ENCODE measurements around the gene GJA10.

GJA10 gene

GRCh38 chr6:89941031-89941762, 46.9 kb downstream of the GJA10 start:
- Histone ChIP-seq H2AK5ac (ENCODE audit: low read length, severe bottlenecking) (no peak overlapping the region), H3K14ac (ENCODE audit: low read length in 2 of 2) (no peak overlapping the region), H2AFZ (ENCODE audit: low read depth, low read length) (no peak overlapping the region), H3K36me3 (ENCODE audit: control insufficient read depth in 1 of 2, insufficient read depth in 2 of 2, low read depth in 1 of 2, low read length in 2 of 2) (no peaks in the 10 kb centered on the region), H3K79me1 (replicated peaks; ENCODE audit: low read length, poor library complexity, severe bottlenecking) (no peaks in the 10 kb centered on the region), H3K4ac (ENCODE audit: low read depth in 1 of 2, low read length in 2 of 2) (no peak overlapping the region), H3K9ac (ENCODE audit: low read length) (peak overlapping the region; percentile 33), H4K91ac (ENCODE audit: low read length) (no peak overlapping the region), H3K4me1 (ENCODE audit: control insufficient read depth, insufficient read depth, low read depth, low read length) (no peaks in the 10 kb centered on the region), H3K4me3 (ENCODE audit: insufficient read depth in 1 of 2, low read depth in 1 of 2, low read length in 2 of 2) (no peak overlapping the region), H2BK5ac (ENCODE audit: low read depth, low read length, poor library complexity, severe bottlenecking) (no peak overlapping the region), H2BK120ac (ENCODE audit: low read depth, low read length) (no peak overlapping the region), H3K27me3 (ENCODE audit: control insufficient read depth in 1 of 2, insufficient read depth in 1 of 2, low read length in 2 of 2) (peaks cover 4 to 12% of the 10 kb centered on the region in 2 experiments), H3K4me2 (ENCODE audit: low read length, poor library complexity, severe bottlenecking) (no peak overlapping the region), H2BK15ac (ENCODE audit: low read depth, poor library complexity, severe bottlenecking) (no peak overlapping the region), H2BK12ac (ENCODE audit: low read length in 2 of 2) (no peak overlapping the region), H3K18ac (ENCODE audit: low read depth in 1 of 2, low read length in 2 of 2) (no peak overlapping the region), H4K8ac (ENCODE audit: low read length) (no peak overlapping the region), H3K27ac (ENCODE audit: low read length, poor library complexity, severe bottlenecking) (no peak overlapping the region), H3K9me3 (ENCODE audit: control insufficient read depth, low read length) (no peaks in the 10 kb centered on the region), H3K23ac (ENCODE audit: low read length in 2 of 2) (no peak overlapping the region)
- WGBS = 95% methylated on average over 13 of the region's 15 CpGs
- no peak for DNase-seq

- H3K79me1 ChIP-seq (replicated peaks; ENCODE audit: low read length, poor library complexity, severe bottlenecking) = no peaks in the 10 kb centered on the region
- no peak overlapping the region for H2BK120ac ChIP-seq (ENCODE audit: low read depth, low read length)
- 92% methylated on average over 6 of the region's 6 CpGs for WGBS
These were observed 47.7 kb downstream of the GJA10 start for GRCh38 chr6:89941763-89942497.

GRCh38 chr6:89942601-89943000, 48.3 kb downstream of the GJA10 start:
- H3K14ac ChIP-seq (ENCODE audit: low read length in 2 of 2) = no peak overlapping the region
- H2AFZ ChIP-seq (ENCODE audit: low read depth, low read length) = no peak overlapping the region
- no peaks in the 10 kb centered on the region for H3K79me1 ChIP-seq (replicated peaks; ENCODE audit: low read length, poor library complexity, severe bottlenecking)
- H3K9me3 ChIP-seq (ENCODE audit: control insufficient read depth, low read length) = no peaks in the 10 kb centered on the region
- H3K4me3 ChIP-seq (ENCODE audit: insufficient read depth in 1 of 2, low read depth in 1 of 2, low read length in 2 of 2) = no peak overlapping the region
- H3K23ac ChIP-seq (ENCODE audit: low read length in 2 of 2) = no peak overlapping the region
- WGBS = 89% methylated on average over 8 of the region's 8 CpGs
- no peak overlapping the region for H3K4me2 ChIP-seq (ENCODE audit: low read length, poor library complexity, severe bottlenecking)
- H3K36me3 ChIP-seq (ENCODE audit: control insufficient read depth in 1 of 2, insufficient read depth in 2 of 2, low read depth in 1 of 2, low read length in 2 of 2) = no peaks in the 10 kb centered on the region
- H3K4me1 ChIP-seq (ENCODE audit: control insufficient read depth, insufficient read depth, low read depth, low read length) = no peaks in the 10 kb centered on the region
- H3K4ac ChIP-seq (ENCODE audit: low read depth in 1 of 2, low read length in 2 of 2) = no peak overlapping the region
- no peak overlapping the region for H2BK15ac ChIP-seq (ENCODE audit: low read depth, poor library complexity, severe bottlenecking)
- H2AK5ac ChIP-seq (ENCODE audit: low read length, severe bottlenecking) = no peak overlapping the region
- peaks cover 4 to 7% of the 10 kb centered on the region in 2 experiments for H3K27me3 ChIP-seq (ENCODE audit: control insufficient read depth in 1 of 2, insufficient read depth in 1 of 2, low read length in 2 of 2)
- no peak overlapping the region for H4K91ac ChIP-seq (ENCODE audit: low read length)
- no peak overlapping the region for H3K9ac ChIP-seq (ENCODE audit: low read length)
- H2BK12ac ChIP-seq (ENCODE audit: low read length in 2 of 2) = no peak overlapping the region
- no peak overlapping the region for H2BK120ac ChIP-seq (ENCODE audit: low read depth, low read length)
- DNase-seq = no peak
- no peak overlapping the region for H3K27ac ChIP-seq (ENCODE audit: low read length, poor library complexity, severe bottlenecking)
- no peak overlapping the region for H4K8ac ChIP-seq (ENCODE audit: low read length)
- H2BK5ac ChIP-seq (ENCODE audit: low read depth, low read length, poor library complexity, severe bottlenecking) = no peak overlapping the region
- no peak overlapping the region for H3K18ac ChIP-seq (ENCODE audit: low read depth in 1 of 2, low read length in 2 of 2)

More at GRCh38 chr6:89941763-89942497, 47.7 kb downstream of the GJA10 start:
- Histone ChIP-seq H3K27me3 (ENCODE audit: control insufficient read depth in 1 of 2, insufficient read depth in 1 of 2, low read length in 2 of 2) (peaks cover 4 to 10% of the 10 kb centered on the region in 2 experiments), H3K4me1 (ENCODE audit: control insufficient read depth, insufficient read depth, low read depth, low read length) (no peaks in the 10 kb centered on the region), H3K4me3 (ENCODE audit: insufficient read depth in 1 of 2, low read depth in 1 of 2, low read length in 2 of 2) (no peak overlapping the region), H2BK5ac (ENCODE audit: low read depth, low read length, poor library complexity, severe bottlenecking) (no peak overlapping the region), H3K9me3 (ENCODE audit: control insufficient read depth, low read length) (no peaks in the 10 kb centered on the region), H3K4me2 (ENCODE audit: low read length, poor library complexity, severe bottlenecking) (no peak overlapping the region), H2AK5ac (ENCODE audit: low read length, severe bottlenecking) (no peak overlapping the region), H3K9ac (ENCODE audit: low read length) (no peak overlapping the region), H2BK12ac (ENCODE audit: low read length in 2 of 2) (no peak overlapping the region), H3K23ac (ENCODE audit: low read length in 2 of 2) (no peak overlapping the region), H3K18ac (ENCODE audit: low read depth in 1 of 2, low read length in 2 of 2) (no peak overlapping the region), H3K27ac (ENCODE audit: low read length, poor library complexity, severe bottlenecking) (no peak overlapping the region), H3K14ac (ENCODE audit: low read length in 2 of 2) (no peak overlapping the region), H2AFZ (ENCODE audit: low read depth, low read length) (no peak overlapping the region), H3K4ac (ENCODE audit: low read depth in 1 of 2, low read length in 2 of 2) (no peak overlapping the region), H4K91ac (ENCODE audit: low read length) (no peak overlapping the region), H3K36me3 (ENCODE audit: control insufficient read depth in 1 of 2, insufficient read depth in 2 of 2, low read depth in 1 of 2, low read length in 2 of 2) (no peaks in the 10 kb centered on the region), H4K8ac (ENCODE audit: low read length) (no peak overlapping the region), H2BK15ac (ENCODE audit: low read depth, poor library complexity, severe bottlenecking) (no peak overlapping the region)
- DNase-seq = no peak

- Histone ChIP-seq H4K8ac (ENCODE audit: low read length) (no peak overlapping the region), H3K9ac (ENCODE audit: low read length) (no peak overlapping the region), H3K4me2 (ENCODE audit: low read length, poor library complexity, severe bottlenecking) (no peak overlapping the region), H2AK5ac (ENCODE audit: low read length, severe bottlenecking) (no peak overlapping the region), H3K79me1 (replicated peaks; ENCODE audit: low read length, poor library complexity, severe bottlenecking) (no peaks in the 10 kb centered on the region), H3K27ac (ENCODE audit: low read length, poor library complexity, severe bottlenecking) (no peak overlapping the region), H3K14ac (ENCODE audit: low read length in 2 of 2) (no peak overlapping the region), H3K4me1 (ENCODE audit: control insufficient read depth, insufficient read depth, low read depth, low read length) (no peaks in the 10 kb centered on the region), H3K4me3 (ENCODE audit: insufficient read depth in 1 of 2, low read depth in 1 of 2, low read length in 2 of 2) (no peak overlapping the region), H3K18ac (ENCODE audit: low read depth in 1 of 2, low read length in 2 of 2) (no peak overlapping the region), H3K9me3 (ENCODE audit: control insufficient read depth, low read length) (no peaks in the 10 kb centered on the region), H3K23ac (ENCODE audit: low read length in 2 of 2) (no peak overlapping the region), H2BK15ac (ENCODE audit: low read depth, poor library complexity, severe bottlenecking) (no peak overlapping the region), H2BK12ac (ENCODE audit: low read length in 2 of 2) (no peak overlapping the region), H2BK120ac (ENCODE audit: low read depth, low read length) (no peak overlapping the region), H4K91ac (ENCODE audit: low read length) (no peak overlapping the region), H3K27me3 (ENCODE audit: control insufficient read depth in 1 of 2, insufficient read depth in 1 of 2, low read length in 2 of 2) (peaks cover 4 to 7% of the 10 kb centered on the region in 2 experiments), H2AFZ (ENCODE audit: low read depth, low read length) (no peak overlapping the region), H3K4ac (ENCODE audit: low read depth in 1 of 2, low read length in 2 of 2) (no peak overlapping the region), H2BK5ac (ENCODE audit: low read depth, low read length, poor library complexity, severe bottlenecking) (no peak overlapping the region), H3K36me3 (ENCODE audit: control insufficient read depth in 1 of 2, insufficient read depth in 2 of 2, low read depth in 1 of 2, low read length in 2 of 2) (no peaks in the 10 kb centered on the region)
- 76% methylated on average over 3 of the region's 4 CpGs for WGBS
- no peak for DNase-seq
These were observed 50.0 kb downstream of the GJA10 start for GRCh38 chr6:89944181-89944755.

Data from mesenchymal stem cell (in vitro differentiated cells and primary cell).